Stimulated activated naive CD8-positive, alpha-beta T cell treated with anti-CD3 and anti-CD28 coated beads, Interleukin-15, amount 100 ng/mL, for 72 hours (primary cell): Measurements from ENCODE around the gene EPHB3.

Source experiments
- ATAC-seq: fragments of 150-1000 bp; cut with Tn5 transposase; 2 replicates; pipeline ENCODE4 v1.10.0; 2021; ENCODE audit warnings: mild to moderate bottlenecking, moderate library complexity
- DNase-seq, 2 donors: peaks; one replicate each; pipeline ENCODE4 v3.0.0; 2021 to 2022
- H3K27ac Mint-ChIP-seq, 2 donors: one replicate each; pipeline ENCODE4 v1.8.0; 2022; ENCODE audit warnings: mild to moderate bottlenecking in 2 of 2, mixed read lengths in 2 of 2, moderate library complexity in 2 of 2
- H3K27me3 Mint-ChIP-seq: one replicate; pipeline ENCODE4 v1.8.0; 2022; ENCODE audit warnings: mixed read lengths
- H3K4me1 Mint-ChIP-seq: one replicate; pipeline ENCODE4 v1.8.0; 2022; ENCODE audit warnings: mild to moderate bottlenecking, mixed read lengths
- H3K4me3 Mint-ChIP-seq, 2 donors: one replicate each; pipeline ENCODE4 v1.8.0; 2022; ENCODE audit warnings: mild to moderate bottlenecking in 2 of 2, mixed read lengths in 2 of 2, moderate library complexity in 1 of 2
- H3K9me3 Mint-ChIP-seq, 2 donors: one replicate each; pipeline ENCODE4 v1.8.0; 2022; ENCODE audit warnings: mixed read lengths in 2 of 2

Gene EPHB3

GRCh38 chr3:184580376-184580775 lies 18.8 kb downstream of the EPHB3 start:
- Mint-ChIP-seq H3K27ac (no peak overlapping the region), H3K4me3 (no peak overlapping the region)

GRCh38 chr3:184581331-184581855 lies 19.8 kb downstream of the EPHB3 start:
- peaks cover 10% of the 10 kb centered on the region for H3K4me1 Mint-ChIP-seq
- DNase-seq (no peak), ATAC-seq (no peak)
- H3K27me3 Mint-ChIP-seq: peaks cover 24% of the 10 kb centered on the region
- H3K9me3 Mint-ChIP-seq: no peaks in the 10 kb centered on the region
- H3K4me3 Mint-ChIP-seq: no peak overlapping the region
- no peak overlapping the region for H3K27ac Mint-ChIP-seq

More at GRCh38 chr3:184580376-184580775, 18.8 kb downstream of the EPHB3 start:
- Mint-ChIP-seq H3K4me1 (peaks cover 10% of the 10 kb centered on the region), H3K9me3 (no peaks in the 10 kb centered on the region), H3K27me3 (peaks cover 24% of the 10 kb centered on the region)
- ATAC-seq: no peak
- DNase-seq: no peak

GRCh38 chr3:184582646-184583577 lies 21.3 kb downstream of the EPHB3 start:
- Mint-ChIP-seq H3K27ac (peak overlapping the region in 1 of 2 donors; percentile 44), H3K4me1 (peaks cover 10% of the 10 kb centered on the region), H3K9me3 (no peaks in the 10 kb centered on the region), H3K4me3 (peak overlapping the region; percentile 16 to 67), H3K27me3 (peaks cover 24% of the 10 kb centered on the region)
- no peak for ATAC-seq
- no peak for DNase-seq

- H3K27ac Mint-ChIP-seq: no peak overlapping the region
- DNase-seq (no peak), ATAC-seq (peak; percentile 53)
- peaks cover 10% of the 10 kb centered on the region for H3K4me1 Mint-ChIP-seq
- H3K9me3 Mint-ChIP-seq: no peaks in the 10 kb centered on the region
- peaks cover 24% of the 10 kb centered on the region for H3K27me3 Mint-ChIP-seq
- H3K4me3 Mint-ChIP-seq: peak overlapping the region in 1 of 2 donors; percentile 42
These were observed 22.2 kb downstream of the EPHB3 start for GRCh38 chr3:184583578-184584451.

GRCh38 chr3:184584464-184584891 lies 22.9 kb downstream of the EPHB3 start:
- peaks cover 24% of the 10 kb centered on the region for H3K27me3 Mint-ChIP-seq
- no peak overlapping the region for H3K27ac Mint-ChIP-seq
- H3K4me1 Mint-ChIP-seq: peaks cover 10% of the 10 kb centered on the region
- ATAC-seq (no peak), DNase-seq (no peak)
- peak overlapping the region in 1 of 2 donors; percentile 42 for H3K4me3 Mint-ChIP-seq
- H3K9me3 Mint-ChIP-seq: no peaks in the 10 kb centered on the region

- Mint-ChIP-seq H3K4me1 (peaks cover 10% of the 10 kb centered on the region), H3K27ac (no peak overlapping the region), H3K27me3 (peaks cover 24% of the 10 kb centered on the region), H3K4me3 (no peak overlapping the region), H3K9me3 (no peaks in the 10 kb centered on the region)
- no peak for DNase-seq
- no peak for ATAC-seq
These were observed 24.0 kb downstream of the EPHB3 start for GRCh38 chr3:184585545-184585944.

GRCh38 chr3:184586851-184587250 lies 25.3 kb downstream of the EPHB3 start:
- H3K4me1 Mint-ChIP-seq: peaks cover 10% of the 10 kb centered on the region
- no peaks in the 10 kb centered on the region for H3K9me3 Mint-ChIP-seq
- H3K27ac Mint-ChIP-seq: no peak overlapping the region
- H3K4me3 Mint-ChIP-seq: no peak overlapping the region
- ATAC-seq: no peak
- no peak for DNase-seq
- H3K27me3 Mint-ChIP-seq: peaks cover 23% of the 10 kb centered on the region

GRCh38 chr3:184588776-184589175 lies 27.2 kb downstream of the EPHB3 start:
- peaks cover 8% of the 10 kb centered on the region for H3K27me3 Mint-ChIP-seq
- DNase-seq (no peak), ATAC-seq (no peak)
- no peak overlapping the region for H3K4me3 Mint-ChIP-seq
- H3K27ac Mint-ChIP-seq: no peak overlapping the region
- H3K9me3 Mint-ChIP-seq: no peaks in the 10 kb centered on the region
- no peaks in the 10 kb centered on the region for H3K4me1 Mint-ChIP-seq

GRCh38 chr3:184590795-184591194 lies 29.2 kb downstream of the EPHB3 start:
- H3K27me3 Mint-ChIP-seq: no peaks in the 10 kb centered on the region

GRCh38 chr3:184591789-184592188 lies 30.2 kb downstream of the EPHB3 start:
- no peaks in the 10 kb centered on the region for H3K27me3 Mint-ChIP-seq
- no peaks in the 10 kb centered on the region for H3K9me3 Mint-ChIP-seq
- no peaks in the 10 kb centered on the region for H3K4me1 Mint-ChIP-seq
- ATAC-seq (peak; percentile 22), DNase-seq (no peak)
- no peak overlapping the region for H3K4me3 Mint-ChIP-seq
- H3K27ac Mint-ChIP-seq: no peak overlapping the region

More at GRCh38 chr3:184590795-184591194, 29.2 kb downstream of the EPHB3 start:
- Mint-ChIP-seq H3K9me3 (no peaks in the 10 kb centered on the region), H3K4me3 (no peak overlapping the region), H3K27ac (no peak overlapping the region), H3K4me1 (no peaks in the 10 kb centered on the region)
- DNase-seq: no peak
- no peak for ATAC-seq

- H3K27me3 Mint-ChIP-seq: no peaks in the 10 kb centered on the region
- H3K4me3 Mint-ChIP-seq: no peak overlapping the region
- peak overlapping the region in 1 of 2 donors; percentile 55 for H3K27ac Mint-ChIP-seq
- ATAC-seq (no peak), DNase-seq (no peak)
- no peaks in the 10 kb centered on the region for H3K4me1 Mint-ChIP-seq
- H3K9me3 Mint-ChIP-seq: no peaks in the 10 kb centered on the region
These were observed 31.0 kb downstream of the EPHB3 start for GRCh38 chr3:184592371-184593219.

GRCh38 chr3:184593220-184593927 lies 31.8 kb downstream of the EPHB3 start:
- no peak for DNase-seq
- Mint-ChIP-seq H3K27ac (no peak overlapping the region), H3K27me3 (no peaks in the 10 kb centered on the region), H3K4me1 (no peaks in the 10 kb centered on the region), H3K9me3 (no peaks in the 10 kb centered on the region), H3K4me3 (no peak overlapping the region)
- ATAC-seq: peak; percentile 8

GRCh38 chr3:184593928-184594303 lies 32.3 kb downstream of the EPHB3 start:
- DNase-seq: no peak
- no peak overlapping the region for H3K27ac Mint-ChIP-seq
- no peaks in the 10 kb centered on the region for H3K9me3 Mint-ChIP-seq
- no peaks in the 10 kb centered on the region for H3K27me3 Mint-ChIP-seq
- no peaks in the 10 kb centered on the region for H3K4me1 Mint-ChIP-seq
- ATAC-seq: peak; percentile 11
- no peak overlapping the region for H3K4me3 Mint-ChIP-seq

- DNase-seq (no peak), ATAC-seq (no peak)
- H3K9me3 Mint-ChIP-seq: no peaks in the 10 kb centered on the region
- H3K27me3 Mint-ChIP-seq: no peaks in the 10 kb centered on the region
- no peak overlapping the region for H3K4me3 Mint-ChIP-seq
- no peaks in the 10 kb centered on the region for H3K4me1 Mint-ChIP-seq
- no peak overlapping the region for H3K27ac Mint-ChIP-seq
These were observed 32.9 kb downstream of the EPHB3 start for GRCh38 chr3:184594371-184595001.
